Measurements from ENCODE around the gene OLIG1.

The OLIG1 gene

DNA sequence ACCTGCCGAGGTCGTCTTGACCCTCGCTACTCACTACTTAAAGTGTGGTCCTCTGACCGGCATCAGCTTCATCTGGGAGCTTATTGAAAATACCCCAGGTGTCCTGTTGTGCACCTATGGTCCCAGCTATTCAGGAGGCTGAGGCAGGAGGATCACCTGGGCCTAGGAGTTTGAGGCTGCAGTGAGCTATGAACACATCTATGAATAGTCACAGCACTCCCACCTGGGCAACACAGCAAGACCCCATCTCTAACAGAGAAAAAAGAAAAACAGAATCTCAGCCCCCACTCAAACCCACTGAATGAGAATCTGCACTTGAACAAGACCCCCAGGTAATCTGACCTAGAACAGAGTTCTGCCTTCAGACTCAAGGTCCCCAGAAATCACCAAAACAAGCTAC lies 8.7 kb upstream of the OLIG1 start:
- TF ChIP-seq, protein P1, sequence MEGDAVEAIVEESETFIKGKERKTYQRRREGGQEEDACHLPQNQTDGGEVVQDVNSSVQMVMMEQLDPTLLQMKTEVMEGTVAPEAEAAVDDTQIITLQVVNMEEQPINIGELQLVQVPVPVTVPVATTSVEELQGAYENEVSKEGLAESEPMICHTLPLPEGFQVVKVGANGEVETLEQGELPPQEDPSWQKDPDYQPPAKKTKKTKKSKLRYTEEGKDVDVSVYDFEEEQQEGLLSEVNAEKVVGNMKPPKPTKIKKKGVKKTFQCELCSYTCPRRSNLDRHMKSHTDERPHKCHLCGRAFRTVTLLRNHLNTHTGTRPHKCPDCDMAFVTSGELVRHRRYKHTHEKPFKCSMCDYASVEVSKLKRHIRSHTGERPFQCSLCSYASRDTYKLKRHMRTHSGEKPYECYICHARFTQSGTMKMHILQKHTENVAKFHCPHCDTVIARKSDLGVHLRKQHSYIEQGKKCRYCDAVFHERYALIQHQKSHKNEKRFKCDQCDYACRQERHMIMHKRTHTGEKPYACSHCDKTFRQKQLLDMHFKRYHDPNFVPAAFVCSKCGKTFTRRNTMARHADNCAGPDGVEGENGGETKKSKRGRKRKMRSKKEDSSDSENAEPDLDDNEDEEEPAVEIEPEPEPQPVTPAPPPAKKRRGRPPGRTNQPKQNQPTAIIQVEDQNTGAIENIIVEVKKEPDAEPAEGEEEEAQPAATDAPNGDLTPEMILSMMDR (IDR thresholded peaks at IDR 0.05; ENCODE audit: borderline replicate concordance, insufficient read depth, low read depth, low read length) = no peak
- no peak overlapping the region for H3K4me3 ChIP-seq (ENCODE audit: low read depth, low read length)

DNA sequence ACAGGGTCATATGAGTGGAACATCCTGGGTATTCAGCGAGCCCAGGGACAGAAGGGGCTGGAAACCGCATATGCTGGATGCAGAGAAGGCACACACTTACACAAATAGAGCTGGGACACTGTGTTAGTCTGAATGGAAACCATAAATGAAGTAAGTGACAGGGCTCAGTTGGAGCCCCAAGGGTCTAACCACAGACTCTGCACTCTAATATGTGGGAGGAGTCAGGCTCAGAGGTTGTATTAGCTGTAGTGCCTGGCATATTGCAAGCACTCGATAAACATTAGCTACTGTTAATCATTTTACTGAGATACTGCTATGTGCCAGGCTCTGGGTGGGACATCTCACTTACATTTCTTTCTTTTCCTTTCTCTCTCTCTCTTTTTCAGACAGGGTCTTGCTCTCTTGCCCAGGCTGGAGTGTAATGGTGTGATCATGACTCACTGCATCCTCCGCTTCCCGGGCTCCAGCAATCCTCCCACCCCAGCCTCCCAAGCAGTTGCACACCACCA lies 6.5 kb upstream of the OLIG1 start:
- H3K4me3 ChIP-seq (ENCODE audit: low read depth, low read length) = no peak overlapping the region
- TF ChIP-seq, protein P1 (IDR thresholded peaks at IDR 0.05; ENCODE audit: borderline replicate concordance, insufficient read depth, low read depth, low read length) = no peak

DNA sequence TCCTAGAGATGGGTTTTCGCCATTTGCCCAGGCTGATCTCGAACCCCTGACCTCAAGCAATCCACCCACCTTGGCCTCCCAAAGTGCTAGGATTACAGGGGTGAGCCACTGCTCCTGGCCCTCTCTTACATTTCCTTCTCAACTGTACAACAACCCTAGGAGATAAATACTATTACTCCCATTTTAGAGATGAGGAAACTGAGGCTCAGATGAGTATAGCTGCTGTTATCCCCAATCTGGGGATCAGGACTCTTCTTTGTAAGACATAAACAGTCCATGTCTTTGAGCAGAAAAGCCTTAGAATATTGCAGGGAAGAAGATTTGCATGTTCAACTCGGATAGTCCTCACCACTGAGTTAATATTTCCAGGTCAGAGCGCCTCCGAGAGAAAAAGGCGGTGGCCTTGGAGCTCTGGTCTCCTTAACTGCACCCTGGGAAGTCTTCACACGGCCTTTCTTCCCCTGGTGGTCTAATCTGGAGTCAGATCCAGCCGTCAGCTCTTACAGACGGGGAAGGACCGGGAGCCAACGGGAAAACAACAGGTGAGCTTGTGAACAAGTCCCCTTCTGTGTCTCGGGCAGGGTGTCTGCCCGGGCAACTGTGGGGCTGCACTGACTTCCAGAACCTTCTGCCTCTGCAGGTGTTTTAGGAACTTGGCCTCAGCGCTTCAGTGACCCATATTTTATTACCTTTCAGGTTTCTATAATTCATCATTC lies 5.9 kb upstream of the OLIG1 start:
- H3K4me3 ChIP-seq (ENCODE audit: low read depth, low read length) = no peak overlapping the region
- TF ChIP-seq, protein P1 (IDR thresholded peaks at IDR 0.05; ENCODE audit: borderline replicate concordance, insufficient read depth, low read depth, low read length) = no peak

DNA sequence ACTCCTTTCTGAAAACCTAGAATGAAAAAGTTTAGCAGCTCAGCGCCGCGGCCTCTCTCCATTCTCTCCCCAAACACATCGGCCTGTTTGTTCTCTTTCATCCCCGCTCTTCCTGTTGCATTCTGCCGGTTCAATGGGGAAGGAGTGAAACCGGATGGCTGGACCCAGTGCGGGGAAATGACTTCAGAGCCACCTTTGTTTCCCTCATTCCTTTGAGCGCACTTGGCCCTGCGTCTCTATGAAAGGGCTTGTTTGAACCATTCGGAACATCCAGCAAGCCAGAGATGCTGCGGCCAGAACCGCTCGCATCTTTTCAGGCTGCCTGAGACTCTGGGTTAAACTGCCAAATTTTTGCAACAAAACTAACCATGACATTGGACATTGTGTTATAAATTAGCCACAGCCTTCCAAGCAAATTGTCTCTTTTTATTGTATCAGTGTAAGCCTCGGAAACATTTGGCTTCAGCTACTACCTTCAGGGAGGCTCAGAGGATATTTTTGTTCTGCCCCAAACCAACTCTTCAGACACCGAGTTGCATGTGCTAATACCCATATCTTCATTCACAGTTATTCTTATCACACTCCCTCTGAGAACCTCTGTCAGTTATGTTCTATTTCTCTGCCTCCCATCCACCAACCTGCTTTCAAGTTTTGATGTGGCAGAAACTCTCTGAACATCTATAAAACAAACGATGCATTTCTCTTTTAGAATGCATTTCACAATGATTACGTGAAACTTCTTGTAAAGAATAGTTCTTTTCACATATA lies 5.1 kb upstream of the OLIG1 start:
- H3K4me3 ChIP-seq (ENCODE audit: low read depth, low read length) = no peak overlapping the region
- TF ChIP-seq, protein P1 (IDR thresholded peaks at IDR 0.05; ENCODE audit: borderline replicate concordance, insufficient read depth, low read depth, low read length) = no peak

DNA sequence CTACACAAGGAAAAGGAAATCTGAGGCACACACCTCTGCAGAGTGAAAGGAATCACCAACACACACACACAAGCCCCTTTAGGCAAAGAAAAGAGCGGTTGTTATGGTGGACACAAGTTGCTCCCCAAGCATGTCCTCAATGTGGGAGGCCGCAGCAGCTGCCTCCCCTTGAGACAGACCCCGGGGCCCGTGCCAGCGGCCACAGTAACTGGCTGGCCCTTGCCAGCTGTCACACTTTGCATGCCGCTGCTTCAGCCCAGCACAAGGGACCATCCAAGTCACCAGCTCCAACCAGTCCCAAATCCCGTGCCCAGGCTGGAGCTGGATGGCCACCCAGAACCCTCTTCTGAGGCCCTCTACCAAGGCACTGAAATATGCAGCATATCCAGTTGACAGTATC lies 2.9 kb upstream of the OLIG1 start:
- no peak overlapping the region for H3K4me3 ChIP-seq (ENCODE audit: low read depth, low read length)
- TF ChIP-seq, protein P1 (IDR thresholded peaks at IDR 0.05; ENCODE audit: borderline replicate concordance, insufficient read depth, low read depth, low read length) = no peak

DNA sequence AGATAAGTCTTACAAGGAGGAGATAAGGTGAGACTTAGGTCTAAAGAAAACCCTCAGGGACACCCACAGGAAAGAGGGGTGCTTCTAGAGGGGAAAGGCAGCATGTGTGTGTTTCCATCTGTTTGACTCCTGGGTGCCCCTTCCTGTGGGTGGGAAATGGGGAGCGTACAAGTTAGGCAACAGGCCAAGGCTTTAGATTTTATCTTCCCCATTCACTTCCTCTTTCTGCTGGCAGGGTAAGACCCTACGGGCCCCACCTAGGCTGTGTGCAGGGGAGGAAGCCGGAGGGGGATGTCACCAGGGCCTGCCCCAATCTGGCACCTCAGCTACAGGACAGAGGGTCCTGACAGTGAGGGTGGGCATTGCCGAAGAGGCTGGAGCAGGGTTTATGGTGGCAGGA lies 2.5 kb upstream of the OLIG1 start:
- no peak overlapping the region for H3K4me3 ChIP-seq (ENCODE audit: low read depth, low read length)

More for the DNA sequence above, 2.5 kb upstream of the OLIG1 start:
- TF ChIP-seq, protein P1 (IDR thresholded peaks at IDR 0.05; ENCODE audit: borderline replicate concordance, insufficient read depth, low read depth, low read length) = no peak

All from GM12875 (cell line).